B cell (primary cell): ENCODE data around the gene KPRP. TPM values are rescaled to one million over a fixed set of nuclear protein-coding genes. Genes with fewer than 3 reads are reported as not detected.

ENCODE experiments used
- ATAC-seq: fragments of 200-7000 bp; cut with Tn5 transposase; one replicate; pipeline ENCODE4 v1.10.0; 2021; ENCODE audit warnings: low read depth, mild to moderate bottlenecking, moderate number of reproducible peaks, moderate library complexity
- CTCF ChIA-PET: fragments of 350-600 bp; sonication (Branson Sonifier 250); formaldehyde crosslinking; loops from one replicate; lab custom pipeline; 2021; ENCODE audit warnings: antibody characterized with exemption, inconsistent platforms; lab: Charles Lee
- POLR2A ChIA-PET: fragments of 350-600 bp; sonication (Branson Sonifier 250); formaldehyde crosslinking; loops from one replicate; lab custom pipeline; 2021; ENCODE audit warnings: antibody characterized with exemption; lab: Charles Lee
- DNase-seq: peaks from one replicate; pipeline ENCODE4 v3.0.0; 2013
- H2AFZ ChIP-seq: 2 replicates; pipeline ENCODE4 v1.6.1; 2012; ENCODE audit warnings: mild to moderate bottlenecking, low read depth, low read length; ENCODE audit not compliant: insufficient read depth, poor library complexity, severe bottlenecking
- H3K27ac ChIP-seq, 2 donors: 1 replicate in 1 of 2; 2 replicates in 1 of 2; pipeline ENCODE4 v1.5.1; 2012 to 2013; ENCODE audit warnings: low read length in 2 of 2, mild to moderate bottlenecking in 2 of 2, moderate library complexity in 1 of 2
- H3K27me3 ChIP-seq, 4 experiments: fragments of 200-600 bp in 1 of 4; sonication (generic) in 1 of 4; replicated peaks in 1 of 4; 1 replicate in 2 of 4; 2 replicates in 2 of 4; pipeline versions ENCODE4 v1.6.1 to v1.7.0; 2013 to 2016; ENCODE audit warnings: low read length in 3 of 4, mild to moderate bottlenecking in 2 of 4, mixed read lengths in 1 of 4, moderate library complexity in 1 of 4; ENCODE audit not compliant: insufficient read depth in 4 of 4, control insufficient read depth in 3 of 4; ENCODE audit errors: control extremely low read depth in 1 of 4
- H3K36me3 ChIP-seq, 2 experiments: replicated peaks in 1 of 2; 1 replicate in 1 of 2; 2 replicates in 1 of 2; pipeline versions ENCODE4 v1.6.1 to v1.7.1; 2013; ENCODE audit warnings: low read length in 1 of 2; ENCODE audit not compliant: insufficient read depth in 2 of 2, control insufficient read depth in 1 of 2; ENCODE audit errors: control extremely low read depth in 1 of 2, extremely low read depth in 1 of 2
- H3K4me1 ChIP-seq, 2 donors: fragments of 200-600 bp in 1 of 2; sonication (generic) in 1 of 2; 1 replicate in 1 of 2; 2 replicates in 1 of 2; pipeline versions ENCODE4 v1.5.1 to v1.6.1; 2013 to 2017; ENCODE audit warnings: low read length in 2 of 2; ENCODE audit not compliant: control insufficient read depth in 2 of 2, insufficient read depth in 2 of 2
- H3K4me2 ChIP-seq: replicated peaks from 2 replicates; pipeline ENCODE3; 2012; ENCODE audit warnings: mild to moderate bottlenecking, low read depth, low read length; ENCODE audit not compliant: poor library complexity, severe bottlenecking
- H3K4me3 ChIP-seq, 5 experiments: fragments of 200-600 bp in 1 of 5; sonication (generic) in 1 of 5; 1 replicate in 3 of 5; 2 replicates in 2 of 5; pipeline versions ENCODE4 v1.5.1 to v1.7.0; 2011 to 2016; ENCODE audit warnings: low read length in 4 of 5, mild to moderate bottlenecking in 4 of 5, low read depth in 2 of 5, control low read depth in 1 of 5, moderate library complexity in 1 of 5; ENCODE audit not compliant: insufficient read depth in 1 of 5; ENCODE audit errors: control extremely low read depth in 1 of 5, extremely low read depth in 1 of 5
- H3K79me2 ChIP-seq: fragments of 200-600 bp; sonication (generic); one replicate; pipeline ENCODE4 v1.6.0; 2016; ENCODE audit warnings: low read length; ENCODE audit not compliant: control insufficient read depth, insufficient read depth
- H3K9ac ChIP-seq: fragments of 200-600 bp; sonication (generic); 2 replicates; pipeline ENCODE4 v1.6.1; 2017; ENCODE audit warnings: mild to moderate bottlenecking, low read length, moderate library complexity
- H3K9me3 ChIP-seq, 3 donors: one replicate each; pipeline versions ENCODE4 v1.6.1 to v1.7.1; 2013; ENCODE audit warnings: low read length in 2 of 3; ENCODE audit not compliant: control insufficient read depth in 2 of 3, insufficient read depth in 1 of 3; ENCODE audit errors: control extremely low read depth in 1 of 3
- H4K20me1 ChIP-seq: 2 replicates; pipeline ENCODE4 v1.6.0; 2012; ENCODE audit warnings: mild to moderate bottlenecking, low read length; ENCODE audit not compliant: insufficient read depth, control insufficient read depth, poor library complexity, severe bottlenecking
- H3K27ac Mint-ChIP-seq: one replicate; pipeline ENCODE4 v1.8.0; 2021; ENCODE audit warnings: mixed read lengths
- H3K27me3 Mint-ChIP-seq: one replicate; pipeline ENCODE4 v1.8.0; 2021; ENCODE audit warnings: mixed read lengths
- H3K4me1 Mint-ChIP-seq: one replicate; pipeline ENCODE4 v1.8.0; 2021; ENCODE audit warnings: mixed read lengths
- H3K4me3 Mint-ChIP-seq: one replicate; pipeline ENCODE4 v1.8.0; 2021; ENCODE audit warnings: mixed read lengths
- H3K9me3 Mint-ChIP-seq: one replicate; pipeline ENCODE4 v1.8.0; 2022; ENCODE audit warnings: mixed read lengths; ENCODE audit not compliant: insufficient read depth
- CTCF ChIP-seq: fragments of 200-600 bp; IDR thresholded peaks from one replicate; pipeline ENCODE4 v1.8.0; 2022; ENCODE audit warnings: antibody characterized with exemption, mild to moderate bottlenecking
- EZH2 ChIP-seq: IDR thresholded peaks from 2 replicates; pipeline ENCODE4 v1.6.1; 2012; ENCODE audit warnings: borderline replicate concordance, low read depth, mild to moderate bottlenecking, moderate library complexity, low read length; ENCODE audit not compliant: insufficient read depth, poor library complexity, severe bottlenecking
- WGBS: methylation state at CpG from one replicate; pipeline ENCODE4 v1.1.5; 2013; ENCODE audit warnings: missing lambda C conversion rate; ENCODE audit not compliant: insufficient coverage; 5-methylcytosine and 5-hydroxymethylcytosine counted together
- intact Hi-C: fragments of 100-400 bp; cut with micrococcal nuclease; formaldehyde crosslinking; loops from one replicate; pipeline ENCODE4 v1.10.0; 2022
- polyA plus RNA-seq: library from polyadenylated mRNA; depleted of rRNA; stranded (reverse); fragments of >200 nt; gene quantifications from 2 replicates; pipeline ENCODE4 v1.2.3, GENCODE V29; 2012
- total RNA-seq, 2 donors: library from RNA; stranded (reverse); fragments of 120-200 nt in 1 of 2; gene quantifications; 1 replicate in 1 of 2; 2 replicates in 1 of 2; pipeline versions ENCODE4 v1.2.3 to v1.2.4, GENCODE V29; 2013 to 2022

KPRP gene
- total and polyA plus RNA-seq, 2 donors (not counting 1 experiment from before 2014, with no cell fraction given), result not detected

- ATAC-seq, result no peak
- intact Hi-C loops, result no loop called here
- H3K4me1 ChIP-seq, result no peaks in the 10 kb centered on the region
- H4K20me1 ChIP-seq, result no peaks in the 10 kb centered on the region
- CTCF ChIA-PET, result no interaction called here
- POLR2A ChIA-PET, result no interaction called here
- Mint-ChIP-seq H3K27me3 (peaks cover 42% of the 10 kb centered on the region), H3K4me3 (no peak overlapping the region), H3K9me3 (no peaks in the 10 kb centered on the region), H3K27ac (no peak overlapping the region), H3K4me1 (no peaks in the 10 kb centered on the region)
- TF ChIP-seq EZH2, result no peak
- no peak for TF ChIP-seq CTCF
- H3K27ac ChIP-seq, result no peak overlapping the region
- no peak overlapping the region for H2AFZ ChIP-seq
- no peak overlapping the region for H3K4me3 ChIP-seq
- peaks cover 0 to 6% (median 0%) of the 10 kb centered on the region in 4 experiments for H3K27me3 ChIP-seq
- H3K36me3 ChIP-seq, result no peaks in the 10 kb centered on the region
- no peak overlapping the region for H3K9ac ChIP-seq
- no peaks in the 10 kb centered on the region for H3K9me3 ChIP-seq
- H3K79me2 ChIP-seq, result no peaks in the 10 kb centered on the region
- no peak overlapping the region for H3K4me2 ChIP-seq
- 84% methylated on average over 11 of the region's 11 CpGs for WGBS
- no peak for DNase-seq
Observed at GRCh38 chr1:152776361-152776760, 18.5 kb downstream of the KPRP start.

- TF ChIP-seq EZH2, result no peak
- TF ChIP-seq CTCF, result no peak
- Histone ChIP-seq H3K9me3 (no peaks in the 10 kb centered on the region), H3K4me1 (no peaks in the 10 kb centered on the region), H3K4me2 (no peak overlapping the region), H4K20me1 (no peaks in the 10 kb centered on the region), H3K4me3 (no peak overlapping the region), H3K27me3 (peaks cover 0 to 6% (median 0%) of the 10 kb centered on the region in 4 experiments), H3K79me2 (no peaks in the 10 kb centered on the region), H3K36me3 (no peaks in the 10 kb centered on the region), H3K9ac (no peak overlapping the region), H3K27ac (no peak overlapping the region), H2AFZ (no peak overlapping the region)
- peaks cover 42% of the 10 kb centered on the region for H3K27me3 Mint-ChIP-seq
- POLR2A ChIA-PET, result no interaction called here
- DNase-seq (no peak), ATAC-seq (no peak)
- no peaks in the 10 kb centered on the region for H3K9me3 Mint-ChIP-seq
- intact Hi-C loops, result no loop called here
- H3K4me1 Mint-ChIP-seq, result no peaks in the 10 kb centered on the region
- CTCF ChIA-PET, result no interaction called here
- H3K27ac Mint-ChIP-seq, result no peak overlapping the region
- WGBS, result 100% methylated on average over 1 of the region's 4 CpGs
- no peak overlapping the region for H3K4me3 Mint-ChIP-seq
Observed at GRCh38 chr1:152777510-152778137, 19.8 kb downstream of the KPRP start.
